NCI-H2081 (cell line): ENCODE measurements around the gene LONRF2.

Experiments used
- DNase-seq, 2 experiments: peaks; one replicate each; lab custom pipeline; 2025; lab: John Stamatoyannopoulos, UW

LONRF2 gene

GRCh38 chr2:100236166-100236565 is 86.1 kb downstream of the LONRF2 start:
- no peak for DNase-seq

GRCh38 chr2:100235581-100235980 is 86.7 kb downstream of the LONRF2 start:
- DNase-seq, result no peak

GRCh38 chr2:100235098-100235497 is 87.2 kb downstream of the LONRF2 start:
- no peak for DNase-seq

GRCh38 chr2:100234141-100234540 is 88.2 kb downstream of the LONRF2 start:
- no peak for DNase-seq

GRCh38 chr2:100233061-100233460 is 89.2 kb downstream of the LONRF2 start:
- DNase-seq, result no peak

- peak; percentile 84 to 89 for DNase-seq
Measured at GRCh38 chr2:100230754-100231153, 91.5 kb downstream of the LONRF2 start.

GRCh38 chr2:100228967-100229366 is 93.3 kb downstream of the LONRF2 start:
- DNase-seq, result no peak

GRCh38 chr2:100228415-100228814 is 93.9 kb downstream of the LONRF2 start:
- no peak for DNase-seq

- no peak for DNase-seq
Measured at GRCh38 chr2:100224988-100225710, 97.2 kb downstream of the LONRF2 start.

GRCh38 chr2:100223502-100223901 is 98.8 kb downstream of the LONRF2 start:
- no peak for DNase-seq
